Smooth muscle cell (in vitro differentiated cells): ENCODE measurements around the gene PRR35. TPM values are rescaled to one million over a fixed set of nuclear protein-coding genes. Genes with fewer than 3 reads are reported as not detected.

Experiments used
- DNase-seq: peaks from one replicate; lab custom pipeline; 2025; ENCODE audit not compliant: unreplicated experiment; lab: John Stamatoyannopoulos, UW
- H2AFZ ChIP-seq: fragments of 200-600 bp; sonication (generic); 2 replicates; pipeline ENCODE4 v1.6.0; 2016; ENCODE audit warnings: antibody characterized with exemption, low read depth, mild to moderate bottlenecking
- H3F3A ChIP-seq: fragments of 200-600 bp; sonication (generic); 2 replicates; pipeline ENCODE4 v1.6.0; 2017; ENCODE audit warnings: antibody characterized with exemption, low read depth
- H3K27ac ChIP-seq: fragments of 200-600 bp; sonication (generic); 2 replicates; pipeline ENCODE4 v1.5.1; 2016; ENCODE audit warnings: low read depth, mild to moderate bottlenecking
- H3K27me3 ChIP-seq: fragments of 200-600 bp; sonication (generic); 2 replicates; pipeline ENCODE4 v1.6.1; 2016; ENCODE audit warnings: low read depth, mild to moderate bottlenecking
- H3K36me3 ChIP-seq: fragments of 200-600 bp; sonication (generic); 2 replicates; pipeline ENCODE4 v1.5.1; 2016; ENCODE audit warnings: low read depth
- H3K4me1 ChIP-seq: fragments of 200-600 bp; sonication (generic); 2 replicates; pipeline ENCODE4 v1.5.1; 2016; ENCODE audit warnings: low read depth
- H3K4me2 ChIP-seq: fragments of 200-600 bp; sonication (generic); 2 replicates; pipeline ENCODE4 v1.6.0; 2016; ENCODE audit warnings: mild to moderate bottlenecking
- H3K4me3 ChIP-seq: fragments of 200-600 bp; sonication (generic); 2 replicates; pipeline ENCODE4 v1.5.1; 2016; ENCODE audit warnings: mild to moderate bottlenecking
- H3K79me2 ChIP-seq: fragments of 200-600 bp; sonication (generic); 2 replicates; pipeline ENCODE4 v1.6.0; 2016; ENCODE audit warnings: low read depth, mild to moderate bottlenecking
- H3K9ac ChIP-seq: fragments of 200-600 bp; sonication (generic); 2 replicates; pipeline ENCODE4 v1.6.0; 2016; ENCODE audit warnings: low read depth
- H3K9me3 ChIP-seq: fragments of 200-600 bp; sonication (generic); replicated peaks from 2 replicates; pipeline ENCODE4 v1.5.1; 2016; ENCODE audit warnings: low read depth
- H4K20me1 ChIP-seq: fragments of 200-600 bp; sonication (generic); 2 replicates; pipeline ENCODE4 v1.6.0; 2016; ENCODE audit warnings: low read depth
- CTCF ChIP-seq: fragments of 200-600 bp; sonication (generic); IDR thresholded peaks from 2 replicates; pipeline ENCODE4 v1.5.1; 2017; ENCODE audit warnings: borderline replicate concordance, mild to moderate bottlenecking, antibody characterized with exemption; ENCODE audit not compliant: insufficient read depth, poor library complexity, severe bottlenecking
- whole genome bisulfite sequencing: methylation state at CpG from one replicate; pipeline ENCODE4 v1.1.7; 2016; ENCODE audit warnings: low lambda C conversion rate; 5-methylcytosine and 5-hydroxymethylcytosine counted together
- polyA plus RNA-seq: library from polyadenylated mRNA; unstranded; fragments of >200 nt; fragmentation: Nextera tagmentation; extraction: Ambion mirVana; gene quantifications from 2 replicates; pipeline ENCODE4 v1.2.1, GENCODE V29; 2016
- total RNA-seq: library from RNA; depleted of rRNA; stranded (reverse); fragments of >200 nt; gene quantifications from 2 replicates; pipeline ENCODE4 v1.2.3, GENCODE V29; 2014

PRR35 gene
- total RNA-seq (not detected in 2 replicates), polyA plus RNA-seq (not detected in 2 replicates)

- Histone ChIP-seq H2AFZ (no peak within 1 kb of the TSS), H3K9me3 (no peaks in the 10 kb centered on the region), H3K27me3 (peaks cover 41% of the 10 kb centered on the region), H3K4me3 (no peak within 1 kb of the TSS), H3K4me1 (peaks cover under 1% of the 10 kb centered on the region), H3K9ac (no peak within 1 kb of the TSS), H3K27ac (no peak within 1 kb of the TSS), H3F3A (no peaks in the 10 kb centered on the region), H3K79me2 (no peaks in the 10 kb centered on the region), H3K4me2 (no peak within 1 kb of the TSS), H4K20me1 (no peaks in the 10 kb centered on the region), H3K36me3 (no peaks in the 10 kb centered on the region)
- WGBS, result 0% methylated on average over 3 of the region's 84 CpGs
- no peak for DNase-seq
- TF ChIP-seq CTCF, result no peak
Measured at GRCh38 chr16:560204-560700, at the start of gene PRR35. TSS of gene PRR35 (plus strand) at chr16:560394. CDS start at chr16:563295, 2,901 bp downstream.

GRCh38 chr16:512802-513201, 47.4 kb upstream of the PRR35 start:
- Histone ChIP-seq H3F3A (no peaks in the 10 kb centered on the region), H3K27ac (no peak overlapping the region), H3K27me3 (no peaks in the 10 kb centered on the region), H4K20me1 (no peaks in the 10 kb centered on the region), H3K36me3 (no peaks in the 10 kb centered on the region), H2AFZ (no peak overlapping the region), H3K9me3 (no peaks in the 10 kb centered on the region), H3K4me3 (no peak overlapping the region), H3K9ac (no peak overlapping the region), H3K4me2 (no peak overlapping the region), H3K79me2 (no peaks in the 10 kb centered on the region), H3K4me1 (no peaks in the 10 kb centered on the region)
- WGBS, result 96% methylated on average over 6 of the region's 6 CpGs
- DNase-seq, result no peak
- TF ChIP-seq CTCF, result no peak

- 93% methylated on average over 10 of the region's 10 CpGs for WGBS
- H3K36me3 ChIP-seq, result no peaks in the 10 kb centered on the region
- H3K9ac ChIP-seq, result no peak overlapping the region
- no peak for DNase-seq
- H3K27me3 ChIP-seq, result no peaks in the 10 kb centered on the region
- no peak overlapping the region for H2AFZ ChIP-seq
- H3K4me1 ChIP-seq, result no peaks in the 10 kb centered on the region
- no peaks in the 10 kb centered on the region for H3K79me2 ChIP-seq
- H3K9me3 ChIP-seq, result no peaks in the 10 kb centered on the region
- no peak overlapping the region for H3K4me2 ChIP-seq
- no peak for TF ChIP-seq CTCF
- no peaks in the 10 kb centered on the region for H4K20me1 ChIP-seq
- H3K27ac ChIP-seq, result no peak overlapping the region
- no peaks in the 10 kb centered on the region for H3F3A ChIP-seq
- no peak overlapping the region for H3K4me3 ChIP-seq
Measured at GRCh38 chr16:513950-514349, 46.2 kb upstream of the PRR35 start.

GRCh38 chr16:515175-515938, 44.8 kb upstream of the PRR35 start:
- no peaks in the 10 kb centered on the region for H3K27me3 ChIP-seq
- H3K36me3 ChIP-seq, result no peaks in the 10 kb centered on the region
- H3K79me2 ChIP-seq, result no peaks in the 10 kb centered on the region
- DNase-seq, result no peak
- H3K4me2 ChIP-seq, result no peak overlapping the region
- no peaks in the 10 kb centered on the region for H3K9me3 ChIP-seq
- no peaks in the 10 kb centered on the region for H3K4me1 ChIP-seq
- no peaks in the 10 kb centered on the region for H4K20me1 ChIP-seq
- H2AFZ ChIP-seq, result no peak overlapping the region
- no peaks in the 10 kb centered on the region for H3F3A ChIP-seq
- 98% methylated on average over 45 of the region's 45 CpGs for WGBS
- H3K27ac ChIP-seq, result no peak overlapping the region
- TF ChIP-seq CTCF, result no peak
- no peak overlapping the region for H3K4me3 ChIP-seq
- H3K9ac ChIP-seq, result no peak overlapping the region
